Neural crest cell (in vitro differentiated cells): ENCODE results near the gene GJD3. TPM values are rescaled to one million over a fixed set of nuclear protein-coding genes. Genes with fewer than 3 reads are reported as not detected.

Source experiments
- DNase-seq: peaks from one replicate; pipeline ENCODE4 v3.0.0; 2021; ENCODE audit warnings: low read depth, mixed read lengths, low spot score
- H3K27ac Mint-ChIP-seq: one replicate; pipeline ENCODE4 v1.8.0; 2021; ENCODE audit warnings: mild to moderate bottlenecking, mixed read lengths; ENCODE audit not compliant: unreplicated experiment
- H3K27me3 Mint-ChIP-seq: 2 replicates; pipeline ENCODE4 v1.8.0; 2021; ENCODE audit warnings: low read depth, mild to moderate bottlenecking, mixed read lengths
- H3K36me3 Mint-ChIP-seq: 2 replicates; pipeline ENCODE4 v1.8.0; 2021; ENCODE audit warnings: low read depth, mild to moderate bottlenecking, mixed read lengths
- H3K4me1 Mint-ChIP-seq: 2 replicates; pipeline ENCODE4 v1.8.0; 2021; ENCODE audit warnings: mixed read lengths
- H3K4me3 Mint-ChIP-seq: one replicate; pipeline ENCODE4 v1.8.0; 2021; ENCODE audit warnings: mild to moderate bottlenecking, mixed read lengths
- H3K9me3 Mint-ChIP-seq: 2 replicates; pipeline ENCODE4 v1.8.0; 2021; ENCODE audit warnings: mixed read lengths
- CTCF ChIP-seq: fragments of 200-600 bp; sonication (generic); conservative IDR thresholded peaks from 2 replicates; pipeline ENCODE4 v1.5.0; 2021; ENCODE audit warnings: antibody characterized with exemption, mild to moderate bottlenecking
- total RNA-seq: library from RNA; stranded (reverse); gene quantifications from 2 replicates; pipeline ENCODE4 v1.2.1, GENCODE V29; 2021

The GJD3 gene
- total RNA-seq, 1 donor from 2014 or later: not detected

- Mint-ChIP-seq H3K4me3 (peak overlapping the region; percentile 49), H3K27ac (peak overlapping the region; percentile 91), H3K4me1 (peaks cover 63% of the 10 kb centered on the region), H3K27me3 (no peaks in the 10 kb centered on the region), H3K36me3 (peaks cover 7% of the 10 kb centered on the region), H3K9me3 (no peaks in the 10 kb centered on the region)
- no peak for DNase-seq
- TF ChIP-seq CTCF: no peak
Measured at GRCh38 chr17:40352779-40353394, 11.7 kb downstream of the GJD3 start.

GRCh38 chr17:40352237-40352778 is 12.2 kb downstream of the GJD3 start:
- no peak for TF ChIP-seq CTCF
- no peaks in the 10 kb centered on the region for H3K9me3 Mint-ChIP-seq
- no peak for DNase-seq
- peak overlapping the region; percentile 93 for H3K4me3 Mint-ChIP-seq
- H3K27me3 Mint-ChIP-seq: no peaks in the 10 kb centered on the region
- peaks cover 7% of the 10 kb centered on the region for H3K36me3 Mint-ChIP-seq
- peak overlapping the region; percentile 91 for H3K27ac Mint-ChIP-seq
- H3K4me1 Mint-ChIP-seq: peaks cover 69% of the 10 kb centered on the region

DNA sequence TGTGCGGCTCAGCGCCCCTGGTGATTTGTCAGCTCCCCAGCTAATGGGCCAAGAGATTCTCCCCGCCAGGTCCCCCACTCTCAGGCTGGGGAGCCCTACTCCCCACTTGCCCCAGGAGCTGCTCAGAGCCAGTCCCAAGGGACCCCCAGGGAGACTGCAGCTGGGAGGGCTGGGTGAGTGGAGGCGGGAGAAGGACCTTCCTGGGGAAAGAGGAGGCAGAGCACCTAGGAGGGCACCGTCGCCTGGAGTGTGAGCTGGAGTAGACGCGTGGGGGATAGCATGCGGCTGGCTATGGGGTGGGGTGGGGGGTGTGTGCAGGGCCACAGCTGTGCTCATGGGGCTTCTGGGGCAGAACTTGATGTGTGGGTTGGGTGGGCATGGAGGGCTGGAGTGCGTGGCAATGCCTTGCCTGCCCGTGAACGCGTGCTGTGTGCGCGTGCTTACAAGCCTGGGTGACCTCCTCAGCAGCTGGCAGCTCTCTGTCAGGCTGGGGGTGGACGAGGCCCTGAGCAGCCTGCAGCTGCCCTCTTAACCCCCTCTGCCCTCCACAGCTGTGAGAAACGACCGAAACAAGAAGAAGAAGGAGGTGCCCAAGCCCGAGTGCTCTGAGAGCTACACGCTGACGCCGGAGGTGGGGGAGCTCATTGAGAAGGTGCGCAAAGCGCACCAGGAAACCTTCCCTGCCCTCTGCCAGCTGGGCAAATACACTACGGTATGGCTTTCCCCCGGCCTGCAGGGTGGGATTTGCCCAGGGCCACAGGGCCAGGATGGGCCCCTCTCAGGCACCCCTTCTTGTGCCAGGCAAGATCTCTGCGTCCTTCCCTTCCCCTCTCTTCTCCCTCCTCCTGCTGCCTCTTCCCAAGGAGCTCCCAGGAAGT is 12.9 kb downstream of the GJD3 start:
- Mint-ChIP-seq H3K27ac (peak overlapping the region; percentile 94), H3K4me3 (peak overlapping the region; percentile 93), H3K9me3 (no peaks in the 10 kb centered on the region), H3K27me3 (no peaks in the 10 kb centered on the region), H3K36me3 (peaks cover 7% of the 10 kb centered on the region), H3K4me1 (peaks cover 76% of the 10 kb centered on the region)
- no peak for DNase-seq
- no peak for TF ChIP-seq CTCF

- Mint-ChIP-seq H3K4me3 (peak overlapping the region; percentile 93), H3K9me3 (no peaks in the 10 kb centered on the region), H3K27me3 (no peaks in the 10 kb centered on the region), H3K4me1 (peaks cover 84% of the 10 kb centered on the region), H3K36me3 (peaks cover 7% of the 10 kb centered on the region), H3K27ac (peak overlapping the region; percentile 98)
- DNase-seq: no peak
- no peak for TF ChIP-seq CTCF
Measured at GRCh38 chr17:40350689-40351358, 13.7 kb downstream of the GJD3 start.

DNA sequence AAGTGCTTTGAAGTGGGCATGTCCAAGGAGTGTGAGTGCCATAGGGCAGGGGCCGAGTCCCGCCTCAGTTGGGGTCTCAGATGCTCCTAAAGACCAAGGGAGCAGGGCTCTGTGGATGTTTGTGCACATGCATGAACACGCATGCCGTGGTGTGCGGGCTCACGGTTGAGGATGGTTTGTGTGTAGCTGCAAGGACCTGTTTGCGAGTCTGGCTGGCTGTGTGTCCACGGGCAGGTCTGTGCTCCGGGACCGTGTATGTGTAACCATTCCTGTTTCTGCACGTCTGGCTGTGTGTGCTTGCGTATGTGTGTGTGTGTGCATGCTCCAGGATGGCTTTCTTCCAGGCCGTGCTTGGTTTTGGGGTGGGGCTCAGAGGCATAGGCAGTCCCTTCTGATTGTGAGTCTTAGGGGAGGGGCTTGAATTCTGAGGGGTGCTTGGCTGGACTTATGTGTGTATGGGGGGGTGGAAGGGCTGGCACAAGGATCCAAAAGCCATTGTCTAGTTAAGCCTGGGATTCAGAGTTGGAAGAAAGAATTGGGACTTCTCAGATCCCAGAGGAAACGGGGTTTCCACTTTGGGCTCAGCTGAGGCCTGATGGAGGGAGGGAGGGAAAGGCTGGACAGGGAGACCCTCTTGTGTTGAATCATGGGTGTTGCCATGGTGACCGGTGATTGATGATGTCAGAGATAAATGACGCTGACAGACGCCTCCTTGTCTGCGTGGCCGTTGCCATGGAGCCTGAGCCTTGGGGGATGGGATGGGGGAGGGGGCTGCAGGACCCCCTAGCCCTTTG is 14.4 kb downstream of the GJD3 start:
- Mint-ChIP-seq H3K27ac (peak overlapping the region; percentile 98), H3K27me3 (no peaks in the 10 kb centered on the region), H3K9me3 (no peaks in the 10 kb centered on the region), H3K36me3 (peaks cover 7% of the 10 kb centered on the region), H3K4me1 (peaks cover 82% of the 10 kb centered on the region), H3K4me3 (peak overlapping the region; percentile 93)
- TF ChIP-seq CTCF: no peak
- peak; percentile 86 for DNase-seq
